Right forelimb (tissue), 1 donor: ENCODE measurements around the gene RNF150.
A peak's percentile ranks its signal among the peaks of the same experiment; 100 is the strongest.
"Not testable (repeated sequence)": the region's sequence is repeated elsewhere in the genome, so short reads cannot be mapped to it uniquely, and the experiment has no call there.

Experiments
- DNase-seq: peaks from one replicate; pipeline ENCODE4 v3.0.0-alpha.2; 2018

The RNF150 gene

DNA sequence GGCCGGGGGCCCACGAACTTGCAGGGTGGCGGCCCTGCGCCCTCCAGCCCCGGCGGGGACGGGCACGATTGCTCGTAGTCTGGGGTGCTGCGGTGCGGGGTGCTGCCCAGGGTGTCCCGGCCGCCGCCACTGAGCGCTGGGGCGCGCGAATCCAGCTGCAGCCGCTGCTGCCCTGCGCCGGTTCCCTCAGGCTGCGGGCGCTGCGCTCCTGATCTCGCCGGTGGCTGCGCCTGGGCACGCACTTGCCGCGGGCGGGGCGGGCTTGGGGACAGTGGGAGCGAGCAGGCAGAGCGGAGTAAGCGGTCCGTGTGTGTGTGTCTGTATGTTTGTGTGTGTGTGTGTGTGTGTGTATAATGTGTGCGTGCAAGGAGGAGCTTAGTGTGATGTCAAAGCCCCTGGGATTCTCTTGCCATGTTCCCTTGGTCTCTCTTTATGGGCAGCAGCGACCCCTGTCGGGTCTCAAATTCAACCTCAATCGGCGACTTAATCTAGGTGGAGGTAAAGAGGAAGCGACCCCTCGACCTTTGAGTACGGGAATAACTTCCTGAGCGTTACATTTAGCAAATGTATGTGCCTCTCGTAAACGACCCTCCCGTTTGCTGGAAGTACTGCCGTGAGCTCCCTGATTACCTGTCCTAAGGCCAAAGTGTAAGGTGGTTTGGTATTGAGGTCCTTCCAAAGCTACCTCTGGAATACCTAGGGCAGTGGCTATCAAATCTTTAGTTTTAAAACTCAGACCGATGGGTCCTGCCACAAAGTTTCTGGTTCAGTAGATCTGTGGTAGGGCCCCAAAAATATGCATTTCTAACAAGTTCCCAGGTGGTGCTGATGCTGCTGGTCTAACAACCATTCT, at the start of gene RNF150:
Gene RNF150 (minus strand): TSS at position 324 of the 853 bp plus-strand sequence.
- DNase-seq = peak; percentile 89

- no peak for DNase-seq
These were observed 47.9 kb upstream of the RNF150 start for GRCh38 chr4:141180991-141181761.

GRCh38 chr4:141179474-141180373, 46.5 kb upstream of the RNF150 start:
- no peak for DNase-seq

GRCh38 chr4:141177171-141177570, 43.9 kb upstream of the RNF150 start:
- no peak for DNase-seq

DNA sequence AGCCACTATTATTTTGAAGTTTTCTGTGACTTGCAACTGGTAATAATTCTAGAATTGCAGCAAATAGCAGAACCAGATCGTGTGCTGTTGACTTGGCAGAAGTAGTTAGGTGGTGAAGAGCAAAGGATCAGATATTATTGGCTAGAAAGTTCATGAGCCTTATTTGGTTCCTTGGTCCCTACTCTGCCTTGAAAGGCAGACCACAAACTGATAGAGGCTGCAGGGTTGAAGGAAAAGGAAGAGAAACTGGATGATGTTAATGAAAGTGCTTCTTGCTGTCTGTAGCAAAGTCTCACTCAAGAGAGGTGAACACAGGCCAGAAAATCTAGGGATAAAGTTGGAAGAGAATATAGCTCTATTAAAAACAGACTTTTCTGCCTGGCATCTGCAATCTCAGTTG, 41.2 kb upstream of the RNF150 start:
- DNase-seq = no peak

DNA sequence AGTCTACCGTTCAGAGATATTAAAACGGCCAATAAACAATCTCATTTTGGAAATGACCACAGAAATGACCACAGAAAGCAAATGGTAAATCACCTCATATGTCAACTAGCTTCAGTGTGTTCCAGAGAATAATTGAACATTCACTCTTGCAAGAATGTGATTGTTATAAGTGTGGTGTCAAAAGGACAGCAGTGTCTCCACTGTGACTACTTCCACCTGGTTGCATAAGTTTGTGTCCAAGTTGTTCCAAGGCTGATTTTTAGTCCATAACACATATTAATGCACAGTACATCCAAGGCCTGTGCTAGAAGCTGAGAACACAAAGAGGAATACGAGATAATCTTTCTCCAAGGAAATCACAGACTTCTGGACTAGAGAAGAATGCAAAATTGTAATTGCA, 37.4 kb upstream of the RNF150 start:
- no peak for DNase-seq

DNA sequence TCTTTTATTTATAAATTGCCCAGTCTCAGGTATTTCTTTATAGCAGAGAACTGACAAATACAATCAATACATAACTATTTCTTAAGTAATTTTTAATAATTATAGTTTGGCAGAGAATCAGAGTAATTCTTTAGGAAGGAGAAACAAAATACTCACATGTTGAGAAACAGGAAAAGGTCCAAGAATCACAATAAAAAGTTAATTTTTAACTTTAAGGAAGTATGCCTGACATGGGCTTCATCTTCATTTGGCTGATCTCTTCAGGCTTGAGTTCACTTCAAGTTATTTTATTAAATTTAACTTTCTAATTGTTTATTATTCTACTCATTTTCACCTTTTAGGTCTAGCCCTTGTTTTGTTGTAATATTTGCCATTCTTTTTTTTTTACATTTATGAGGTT, 36.1 kb upstream of the RNF150 start:
- DNase-seq = no peak

DNA sequence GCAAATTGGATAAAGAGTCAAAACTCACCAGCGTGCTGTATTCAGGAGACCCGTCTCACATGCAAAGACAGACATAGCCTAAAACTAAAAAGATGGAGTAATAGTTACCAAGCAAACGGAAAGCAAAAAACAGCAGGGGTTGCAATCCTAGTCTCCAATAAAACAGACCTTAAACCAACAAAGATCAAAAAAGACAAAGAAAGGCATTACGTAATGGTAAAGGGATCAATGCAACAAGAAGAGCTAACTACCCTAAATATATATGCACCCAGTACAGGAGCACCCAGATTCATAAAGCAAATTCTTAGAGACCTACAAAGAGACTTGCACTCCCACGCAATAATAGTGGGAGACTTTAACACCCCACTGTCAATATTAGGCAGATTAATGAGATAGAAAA, 31.7 kb upstream of the RNF150 start:
- not testable (repeated sequence) for DNase-seq

- no peak for DNase-seq
These were observed 25.8 kb upstream of the RNF150 start for GRCh38 chr4:141159027-141159426.

DNA sequence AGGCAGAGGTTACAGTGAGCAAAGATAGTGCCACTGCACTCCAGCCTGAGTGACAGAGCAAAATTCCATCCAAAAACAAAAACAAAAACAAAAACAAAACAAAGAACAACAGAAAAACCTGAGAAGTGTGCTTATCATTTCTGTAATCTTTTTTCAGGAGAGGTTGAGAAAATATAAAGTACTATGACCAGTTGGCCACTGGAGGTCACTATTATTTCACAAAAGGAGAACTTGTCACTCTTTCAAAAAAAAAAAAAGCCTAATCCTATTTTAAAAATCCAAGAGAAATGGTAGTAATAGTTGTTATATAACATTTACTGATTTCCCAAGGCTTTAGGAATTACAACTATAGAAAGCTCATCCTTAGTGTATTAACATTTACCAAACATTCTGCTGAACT, 24.9 kb upstream of the RNF150 start:
- DNase-seq = no peak

DNA sequence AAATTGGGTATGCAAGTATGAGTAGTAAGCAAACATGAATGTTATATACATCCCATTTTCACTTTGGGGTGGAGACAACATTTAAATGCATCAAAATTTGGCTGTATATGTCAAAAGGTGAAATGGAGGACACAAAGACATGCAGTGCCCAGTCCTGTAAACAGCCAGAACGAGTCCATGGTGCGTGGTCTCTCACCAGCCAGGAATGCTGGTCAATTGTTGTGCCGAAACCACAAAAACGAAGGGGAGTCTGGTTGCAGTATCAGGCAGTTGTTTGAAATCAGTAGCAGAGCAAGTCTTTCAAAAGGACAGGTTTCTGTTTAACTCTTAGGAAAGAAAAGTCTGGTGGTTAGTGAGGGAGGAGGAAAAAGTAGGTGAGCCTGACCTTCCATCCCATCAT, 22.3 kb upstream of the RNF150 start:
- no peak for DNase-seq

DNA sequence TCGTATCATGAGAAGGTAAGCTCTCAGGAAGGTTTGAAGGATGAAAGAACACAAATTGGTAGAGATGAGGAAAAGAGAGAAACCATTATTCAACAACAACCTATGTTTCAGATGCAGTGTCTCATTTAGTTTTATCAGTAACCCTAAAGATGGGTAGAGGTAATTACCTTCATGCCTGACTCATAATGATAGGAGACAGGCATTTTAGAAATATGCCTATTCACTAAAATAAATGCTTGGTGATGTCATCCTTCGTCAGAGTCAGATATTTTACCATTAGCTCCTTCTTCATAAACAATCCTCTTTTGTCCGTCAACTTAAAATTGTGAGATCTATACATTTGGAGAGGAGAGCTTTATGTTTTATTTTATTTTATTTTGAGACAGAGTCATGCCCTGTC, 21.5 kb upstream of the RNF150 start:
- DNase-seq = no peak

- no peak for DNase-seq
These were observed 20.7 kb upstream of the RNF150 start for GRCh38 chr4:141153751-141154510.

DNA sequence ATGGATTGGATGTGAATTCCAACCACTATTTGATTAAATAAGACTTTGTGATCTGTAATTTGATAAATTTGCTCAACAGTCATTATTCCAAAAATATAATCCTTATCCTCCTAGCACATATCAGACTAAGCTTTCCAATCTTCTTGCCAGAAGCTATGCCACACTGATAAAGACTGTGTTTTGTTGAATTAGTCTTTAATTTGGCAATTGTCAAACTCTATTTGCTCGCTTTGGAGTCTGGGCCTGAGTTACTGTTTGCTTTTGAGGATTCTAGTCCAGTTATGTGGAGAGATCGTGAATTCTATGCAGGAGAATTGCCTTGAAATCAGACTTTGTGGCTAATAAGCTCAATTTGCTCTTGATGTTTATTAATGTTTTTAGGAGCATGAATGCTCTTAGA, 10.9 kb upstream of the RNF150 start:
- no peak for DNase-seq

DNA sequence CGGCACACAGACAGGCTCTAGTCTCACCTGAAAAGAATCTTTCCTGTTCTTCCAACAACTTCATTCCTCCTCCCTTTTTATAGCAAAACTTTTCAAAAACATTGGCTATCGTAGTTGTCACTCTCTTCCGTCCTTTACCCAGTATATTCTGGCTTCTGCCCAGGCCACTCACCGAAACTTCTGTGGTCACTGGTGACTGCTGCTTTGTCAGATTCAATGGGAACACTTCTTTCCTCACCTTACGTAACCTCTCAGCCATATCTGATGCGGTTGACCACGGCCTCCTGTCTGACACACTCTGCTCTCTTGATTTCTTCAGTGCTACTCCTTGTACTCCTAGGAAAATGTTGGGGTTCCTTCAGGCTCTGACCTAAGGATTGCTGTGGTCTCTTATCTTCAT, 9.2 kb upstream of the RNF150 start:
- DNase-seq = no peak

DNA sequence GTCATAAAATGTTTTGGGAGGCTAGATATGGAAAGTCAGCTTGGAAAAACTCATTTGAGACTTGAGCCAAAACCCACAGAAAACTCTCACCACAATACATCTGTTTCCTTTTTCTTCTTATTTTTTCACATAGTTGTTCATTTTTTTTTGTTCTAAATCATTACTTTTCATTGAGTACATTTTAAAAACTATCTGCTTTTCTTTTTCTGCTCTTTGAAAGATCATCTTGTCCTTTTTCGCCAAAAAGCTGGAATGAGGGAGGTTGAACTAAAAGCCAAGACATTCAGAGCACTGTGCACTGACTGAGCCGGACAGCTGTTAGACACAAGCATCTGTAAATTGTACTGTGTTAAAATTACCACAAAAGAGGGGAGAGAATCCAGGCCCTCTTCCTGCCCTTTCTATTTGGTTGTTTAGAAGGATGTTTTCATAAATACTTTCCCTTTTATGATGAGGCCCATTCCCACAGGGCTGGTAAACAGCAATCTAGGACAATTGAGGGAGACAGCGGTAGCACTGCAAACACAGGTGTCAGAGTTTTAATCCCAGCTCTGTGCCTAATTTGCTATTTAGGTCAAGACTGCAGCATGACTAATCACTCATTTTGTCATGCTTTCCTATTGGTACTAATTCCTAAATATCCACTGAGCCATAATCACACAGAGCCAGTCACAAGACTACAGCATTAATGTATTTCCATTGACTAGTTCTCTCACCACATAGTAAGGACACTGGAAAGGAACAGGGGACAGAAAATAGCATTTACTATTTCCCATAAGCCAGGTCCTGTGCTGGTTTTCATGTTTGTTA, 7.3 kb upstream of the RNF150 start:
- DNase-seq = no peak

- DNase-seq = no peak
These were observed 1.0 kb upstream of the RNF150 start for GRCh38 chr4:141133999-141134995.

DNA sequence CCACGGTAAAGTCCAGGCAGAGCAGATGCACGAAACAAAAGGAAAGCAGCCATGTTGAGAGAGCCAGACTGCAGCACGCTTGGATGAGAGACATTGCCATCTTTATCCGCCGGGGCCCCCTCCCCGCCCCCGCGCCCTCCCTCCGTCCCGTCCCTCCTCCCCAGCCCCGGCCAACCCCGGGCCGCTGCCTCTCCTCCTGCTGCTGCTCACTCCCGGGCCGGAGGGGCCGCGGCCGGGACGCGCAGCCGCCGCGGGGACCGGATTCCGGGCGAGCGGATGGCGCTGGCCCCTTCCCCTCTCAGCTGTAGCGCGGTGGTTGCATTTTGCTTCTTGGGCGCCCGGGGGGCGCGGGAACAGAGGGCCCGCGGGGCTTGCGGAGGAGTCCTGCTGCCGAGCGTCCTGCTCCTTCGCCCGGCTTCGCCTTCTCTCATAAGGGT, 542 bp downstream of the RNF150 start:
- DNase-seq = peak; percentile 84

DNA sequence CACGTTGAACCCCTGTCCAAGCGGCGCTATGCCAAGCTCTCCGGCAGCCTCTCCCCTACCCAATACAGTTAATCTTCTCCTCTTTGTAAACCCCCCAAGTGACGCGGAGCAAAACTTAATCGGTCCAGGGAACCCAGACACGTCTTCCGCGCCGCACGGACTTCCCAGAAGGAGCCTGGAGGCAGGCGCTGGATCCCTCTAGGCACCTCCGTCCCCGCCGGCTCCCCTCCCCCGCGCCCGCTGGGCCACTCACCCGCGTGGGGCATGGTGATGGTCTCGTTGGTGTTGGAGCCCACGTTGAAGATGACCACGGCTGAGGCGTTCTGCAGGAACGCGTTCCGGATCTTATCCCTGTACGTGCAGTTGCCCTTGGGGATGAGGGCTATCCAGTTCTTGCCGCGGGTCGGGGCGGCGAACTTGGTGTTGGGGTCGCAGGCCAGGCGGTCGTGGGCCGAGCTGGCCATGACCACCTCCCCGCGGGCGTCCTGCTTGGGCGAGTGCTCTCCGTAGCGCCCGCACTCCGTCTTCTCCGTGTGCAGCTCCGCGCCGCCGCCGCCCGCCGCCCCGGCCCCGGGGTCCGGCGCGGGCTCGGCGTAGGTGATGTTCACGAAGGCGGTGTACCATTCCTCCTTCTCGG, 1.1 kb downstream of the RNF150 start:
- DNase-seq = peak; percentile 68

DNA sequence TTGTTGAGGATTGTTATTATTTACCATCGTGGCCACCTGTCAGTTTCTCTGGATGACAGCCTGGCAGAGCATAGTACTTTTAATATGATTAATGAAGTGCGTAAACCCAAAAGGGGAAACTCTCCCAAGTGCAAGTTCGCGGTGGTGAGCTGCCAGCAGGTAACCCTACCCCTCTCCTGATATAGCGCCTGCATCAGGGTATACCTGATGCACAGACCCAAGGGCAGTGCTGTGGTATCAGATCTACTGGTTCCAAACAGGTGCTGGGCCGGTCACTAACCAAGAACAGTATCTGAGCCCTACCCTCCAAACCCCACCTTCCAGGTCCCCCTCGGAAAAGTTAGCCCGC, 1.6 kb downstream of the RNF150 start:
- no peak for DNase-seq
